Effector memory CD8-positive, alpha-beta T cell (primary cell): ENCODE data around the gene WDR18.

Source experiments
- ATAC-seq: fragments of 150-1000 bp; cut with Tn5 transposase; replicated peaks from 2 replicates; pipeline ENCODE4 v1.10.0; 2021; ENCODE audit warnings: mild to moderate bottlenecking, moderate library complexity
- DNase-seq, 3 experiments: peaks; one replicate each; pipeline ENCODE4 v3.0.0; 2021
- H3K27ac Mint-ChIP-seq, 2 donors: one replicate each; pipeline ENCODE4 v1.8.0; 2022; ENCODE audit warnings: mild to moderate bottlenecking in 2 of 2, mixed read lengths in 2 of 2, moderate library complexity in 2 of 2
- H3K27me3 Mint-ChIP-seq, 2 donors: one replicate each; pipeline ENCODE4 v1.8.0; 2022; ENCODE audit warnings: mixed read lengths in 2 of 2
- H3K36me3 Mint-ChIP-seq: one replicate; pipeline ENCODE4 v1.8.0; 2022; ENCODE audit warnings: mild to moderate bottlenecking, moderate library complexity, mixed read lengths; ENCODE audit not compliant: insufficient read depth
- H3K4me1 Mint-ChIP-seq, 2 donors: one replicate each; pipeline ENCODE4 v1.8.0; 2022; ENCODE audit warnings: low read depth in 2 of 2, mixed read lengths in 2 of 2
- H3K4me3 Mint-ChIP-seq, 2 donors: one replicate each; pipeline ENCODE4 v1.8.0; 2022; ENCODE audit warnings: mild to moderate bottlenecking in 2 of 2, mixed read lengths in 2 of 2, moderate library complexity in 2 of 2
- H3K9me3 Mint-ChIP-seq, 2 donors: one replicate each; pipeline ENCODE4 v1.8.0; 2022; ENCODE audit warnings: mixed read lengths in 2 of 2

Gene WDR18

GRCh38 chr19:964761-965694 is 19.1 kb upstream of the WDR18 start:
- H3K4me1 Mint-ChIP-seq, result no peaks in the 10 kb centered on the region
- no peak overlapping the region for H3K4me3 Mint-ChIP-seq
- ATAC-seq (no peak), DNase-seq (no peak)
- no peaks in the 10 kb centered on the region for H3K27me3 Mint-ChIP-seq
- H3K27ac Mint-ChIP-seq, result no peak overlapping the region
- H3K9me3 Mint-ChIP-seq, result no peaks in the 10 kb centered on the region
- H3K36me3 Mint-ChIP-seq, result peaks cover 35% of the 10 kb centered on the region

GRCh38 chr19:966485-967088 is 17.6 kb upstream of the WDR18 start:
- peaks cover 43% of the 10 kb centered on the region for H3K36me3 Mint-ChIP-seq
- no peaks in the 10 kb centered on the region for H3K9me3 Mint-ChIP-seq
- no peak for ATAC-seq
- H3K27ac Mint-ChIP-seq, result no peak overlapping the region
- no peaks in the 10 kb centered on the region for H3K4me1 Mint-ChIP-seq
- no peak overlapping the region for H3K4me3 Mint-ChIP-seq
- H3K27me3 Mint-ChIP-seq, result no peaks in the 10 kb centered on the region
- no peak for DNase-seq

GRCh38 chr19:970695-971094 is 13.4 kb upstream of the WDR18 start:
- H3K27me3 Mint-ChIP-seq, result no peaks in the 10 kb centered on the region
- H3K36me3 Mint-ChIP-seq, result peaks cover 43% of the 10 kb centered on the region
- ATAC-seq, result no peak
- no peaks in the 10 kb centered on the region for H3K4me1 Mint-ChIP-seq
- H3K27ac Mint-ChIP-seq, result peak overlapping the region in 1 of 2 donors; percentile 51
- H3K4me3 Mint-ChIP-seq, result peak overlapping the region in 1 of 2 donors; percentile 48
- no peak for DNase-seq
- H3K9me3 Mint-ChIP-seq, result no peaks in the 10 kb centered on the region

DNA sequence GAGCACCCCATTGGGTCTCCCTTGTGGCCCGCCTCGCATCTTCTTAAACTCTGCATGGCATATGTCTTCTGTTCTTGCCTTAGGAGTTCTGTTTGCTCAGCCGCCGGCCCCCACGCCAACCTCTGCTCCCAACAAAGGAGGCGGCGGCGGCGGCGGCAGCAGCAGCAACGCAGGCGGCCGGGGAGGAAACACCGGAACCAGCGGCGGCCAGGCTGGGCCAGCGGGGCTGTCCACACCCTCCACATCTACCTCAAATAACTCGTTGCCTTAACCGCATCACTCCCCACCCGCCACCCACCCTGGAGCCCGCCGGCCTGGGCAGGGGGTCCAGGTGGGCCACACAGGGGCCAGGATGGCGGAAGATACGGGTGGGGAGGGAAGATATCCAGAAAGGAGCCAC is 12.3 kb upstream of the WDR18 start:
- H3K27me3 Mint-ChIP-seq, result no peaks in the 10 kb centered on the region
- peaks cover 40% of the 10 kb centered on the region for H3K36me3 Mint-ChIP-seq
- no peaks in the 10 kb centered on the region for H3K9me3 Mint-ChIP-seq
- ATAC-seq (no peak), DNase-seq (no peak)
- no peak overlapping the region for H3K4me3 Mint-ChIP-seq
- H3K4me1 Mint-ChIP-seq, result no peaks in the 10 kb centered on the region
- no peak overlapping the region for H3K27ac Mint-ChIP-seq

GRCh38 chr19:972281-972680 is 11.9 kb upstream of the WDR18 start:
- no peak for ATAC-seq

DNA sequence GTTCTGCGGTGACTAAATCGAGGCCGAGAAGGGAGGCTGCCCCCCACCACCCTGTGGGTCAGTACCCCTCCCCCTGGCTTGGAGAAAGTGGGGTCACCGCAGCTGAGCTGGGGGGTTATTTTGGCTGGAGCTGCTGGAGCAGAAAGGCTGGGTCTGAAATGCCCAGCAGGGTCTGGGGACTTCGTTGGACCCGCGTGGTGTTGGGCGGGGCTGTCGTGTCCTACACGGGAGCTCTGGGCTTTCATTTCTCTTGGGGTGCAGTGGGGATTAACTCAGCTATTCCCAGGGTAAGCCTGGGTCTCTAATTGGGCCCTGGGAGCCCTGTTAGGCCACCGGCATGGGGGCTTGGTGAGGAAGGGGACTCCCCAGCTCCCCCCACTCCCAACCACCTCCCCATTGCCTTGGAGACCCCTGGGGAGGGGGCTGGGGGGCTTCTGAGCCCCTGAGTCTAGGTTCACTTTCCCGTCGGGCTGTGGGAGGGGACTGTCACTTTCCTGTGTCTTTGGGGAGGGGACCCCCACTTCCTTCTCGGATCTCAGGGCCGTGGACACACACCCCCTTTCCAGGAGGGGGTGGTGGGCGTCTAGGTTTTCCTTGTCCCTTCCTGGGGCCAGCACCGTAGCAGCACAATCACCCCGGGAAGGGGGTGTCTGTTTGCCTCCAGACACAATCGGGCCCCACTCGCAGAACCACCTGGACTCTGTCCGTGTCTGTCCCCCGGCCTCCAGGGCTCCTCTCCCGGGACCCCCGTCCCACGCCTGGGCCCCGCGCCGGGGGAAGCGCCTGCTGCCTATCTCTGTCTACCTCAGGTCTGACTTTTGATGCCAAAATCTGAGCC is 10.2 kb upstream of the WDR18 start:
- Mint-ChIP-seq H3K27me3 (no peaks in the 10 kb centered on the region), H3K4me1 (no peaks in the 10 kb centered on the region), H3K4me3 (no peak overlapping the region), H3K27ac (no peak overlapping the region), H3K36me3 (peaks cover 24% of the 10 kb centered on the region), H3K9me3 (no peaks in the 10 kb centered on the region)
- DNase-seq (no peak), ATAC-seq (no peak)

More at GRCh38 chr19:972281-972680, 11.9 kb upstream of the WDR18 start:
- Mint-ChIP-seq H3K36me3 (peaks cover 36% of the 10 kb centered on the region), H3K27ac (no peak overlapping the region), H3K9me3 (no peaks in the 10 kb centered on the region), H3K4me1 (no peaks in the 10 kb centered on the region), H3K27me3 (no peaks in the 10 kb centered on the region), H3K4me3 (no peak overlapping the region)
- DNase-seq, result no peak

- no peaks in the 10 kb centered on the region for H3K9me3 Mint-ChIP-seq
- H3K4me3 Mint-ChIP-seq, result no peak overlapping the region
- ATAC-seq (no peak), DNase-seq (no peak)
- H3K27me3 Mint-ChIP-seq, result no peaks in the 10 kb centered on the region
- H3K4me1 Mint-ChIP-seq, result no peaks in the 10 kb centered on the region
- no peak overlapping the region for H3K27ac Mint-ChIP-seq
- peaks cover 23% of the 10 kb centered on the region for H3K36me3 Mint-ChIP-seq
Measured at GRCh38 chr19:974564-975257, 9.4 kb upstream of the WDR18 start.

DNA sequence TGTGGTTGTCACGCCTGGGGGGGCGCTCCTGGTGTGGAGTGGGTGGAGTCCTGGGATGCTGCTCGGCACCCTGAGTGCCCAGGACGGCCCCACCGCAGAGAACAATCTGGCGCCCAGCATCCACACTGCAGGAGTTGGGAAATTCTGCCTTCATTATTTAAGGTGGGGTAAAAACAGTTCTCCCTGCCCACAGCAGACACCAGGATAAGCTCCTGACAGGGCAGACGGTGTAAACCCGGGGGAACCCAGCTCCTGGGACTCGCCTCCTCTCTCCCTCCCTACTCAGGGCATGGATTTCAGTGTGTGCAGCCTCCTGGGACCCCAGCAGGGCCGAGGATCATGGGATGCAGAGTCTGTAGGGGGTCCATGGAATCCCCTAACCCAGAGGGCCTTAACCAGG is 7.7 kb upstream of the WDR18 start:
- Mint-ChIP-seq H3K27me3 (no peaks in the 10 kb centered on the region), H3K27ac (no peak overlapping the region), H3K9me3 (no peaks in the 10 kb centered on the region), H3K36me3 (peaks cover 12% of the 10 kb centered on the region), H3K4me1 (no peaks in the 10 kb centered on the region), H3K4me3 (no peak overlapping the region)
- DNase-seq (no peak), ATAC-seq (no peak)

DNA sequence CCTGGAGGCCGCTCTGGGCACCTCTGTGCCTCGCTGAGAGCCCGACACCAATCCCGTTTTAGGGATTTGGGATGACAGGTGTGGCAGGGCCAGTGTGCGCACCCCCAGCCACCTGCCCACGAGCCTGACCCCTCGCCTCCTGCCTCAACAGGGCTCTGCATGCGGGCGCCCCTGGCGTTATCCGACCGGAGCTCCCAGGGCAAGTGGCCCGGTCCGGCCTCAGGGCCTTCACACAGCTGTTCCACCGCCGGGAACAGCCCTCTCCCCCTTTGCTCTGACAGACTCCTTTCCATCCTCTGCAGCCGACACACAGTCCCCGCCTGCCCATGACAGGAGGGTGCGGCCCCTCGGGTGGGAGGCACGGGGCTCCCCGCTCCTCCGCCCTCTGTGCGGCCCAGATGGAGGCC is 7.1 kb upstream of the WDR18 start:
- Mint-ChIP-seq H3K27ac (no peak overlapping the region), H3K4me1 (no peaks in the 10 kb centered on the region), H3K36me3 (peaks cover 12% of the 10 kb centered on the region), H3K27me3 (no peaks in the 10 kb centered on the region), H3K4me3 (no peak overlapping the region), H3K9me3 (no peaks in the 10 kb centered on the region)
- no peak for DNase-seq
- ATAC-seq, result no peak

DNA sequence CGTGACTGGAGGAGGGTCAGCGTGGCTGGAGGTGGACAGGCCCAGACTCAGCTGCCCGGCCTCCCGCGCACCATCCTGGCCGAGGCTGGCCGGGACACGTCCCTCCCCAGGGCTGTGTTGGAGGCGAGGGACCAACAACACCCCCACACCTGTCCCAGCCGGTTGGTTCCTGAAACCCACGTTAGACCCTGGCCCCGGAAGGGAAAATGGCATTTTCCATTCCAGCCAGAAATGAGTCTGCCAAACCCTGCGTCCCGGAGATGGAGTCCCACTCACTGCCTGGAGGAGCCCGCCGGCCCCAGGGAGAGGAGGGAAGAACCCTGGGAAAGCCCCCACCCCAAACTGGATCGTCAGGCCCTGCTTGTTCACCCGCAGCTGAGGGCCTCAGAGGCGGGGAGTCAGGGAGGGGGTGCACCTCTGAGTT is 4.8 kb upstream of the WDR18 start:
- no peaks in the 10 kb centered on the region for H3K9me3 Mint-ChIP-seq
- DNase-seq (no peak), ATAC-seq (no peak)
- no peak overlapping the region for H3K27ac Mint-ChIP-seq
- peaks cover 12% of the 10 kb centered on the region for H3K36me3 Mint-ChIP-seq
- no peaks in the 10 kb centered on the region for H3K27me3 Mint-ChIP-seq
- no peak overlapping the region for H3K4me3 Mint-ChIP-seq
- H3K4me1 Mint-ChIP-seq, result peaks cover 2 to 4% of the 10 kb centered on the region in 2 donors

GRCh38 chr19:980133-980998 is 3.8 kb upstream of the WDR18 start:
- Mint-ChIP-seq H3K27ac (no peak overlapping the region), H3K36me3 (peaks cover 16% of the 10 kb centered on the region), H3K27me3 (no peaks in the 10 kb centered on the region), H3K4me1 (peaks cover 11 to 13% of the 10 kb centered on the region in 2 donors), H3K9me3 (no peaks in the 10 kb centered on the region), H3K4me3 (no peak overlapping the region)
- ATAC-seq (no peak), DNase-seq (no peak)

- DNase-seq (peak; percentile 65 to 75 (median 73)), ATAC-seq (peak; percentile 66)
- no peaks in the 10 kb centered on the region for H3K27me3 Mint-ChIP-seq
- H3K4me3 Mint-ChIP-seq, result peak overlapping the region in 1 of 2 donors; percentile 27
- peaks cover 20% of the 10 kb centered on the region for H3K36me3 Mint-ChIP-seq
- peaks cover 11 to 17% of the 10 kb centered on the region in 2 donors for H3K4me1 Mint-ChIP-seq
- no peak overlapping the region for H3K27ac Mint-ChIP-seq
- H3K9me3 Mint-ChIP-seq, result no peaks in the 10 kb centered on the region
Measured at GRCh38 chr19:982567-983170, 1.5 kb upstream of the WDR18 start.
